Measurements from ENCODE around the gene SPACDR. TPM values are rescaled to one million over a fixed set of nuclear protein-coding genes. Genes with fewer than 3 reads are reported as not detected.

Gene SPACDR
- 0.36 TPM in 1 of 2 replicates, not detected in the other for total RNA-seq

- Histone ChIP-seq H3K4me2 (ENCODE audit: insufficient read depth, low read length) (no peak within 1 kb of the TSS), H3K9me3 (ENCODE audit: low read depth, low read length) (no peaks in the 10 kb centered on the region), H3K27me3 (ENCODE audit: insufficient read depth, low read length) (no peaks in the 10 kb centered on the region), H3K4me1 (ENCODE audit: insufficient read depth, low read length) (no peaks in the 10 kb centered on the region), H3K79me2 (ENCODE audit: insufficient read depth, low read length) (peaks cover 4% of the 10 kb centered on the region), H3K36me3 (ENCODE audit: insufficient read depth, low read length) (peaks cover 5% of the 10 kb centered on the region), H3K4me3 (ENCODE audit: insufficient read depth, low read length) (no peak within 1 kb of the TSS), H4K20me1 (ENCODE audit: insufficient read depth, low read length) (peaks cover 2% of the 10 kb centered on the region), H2AFZ (ENCODE audit: low read length) (no peak within 1 kb of the TSS), H3K27ac (ENCODE audit: low read depth, low read length) (no peak within 1 kb of the TSS)
- TF ChIP-seq CTCF (IDR thresholded peaks at IDR 0.05; ENCODE audit: extremely low read depth, low read depth, low read length): no peak
- DNase-seq (ENCODE audit: insufficient read length, low spot score, missing footprints): peak; percentile 77
Observed at GRCh38 chr7:100464210-100464660, at the start of gene SPACDR. Gene SPACDR, minus strand, starts transcription at chr7:100464260. Its CDS starts 235 bp downstream, at chr7:100464025.

GRCh38 chr7:100513212-100513810 lies 49.3 kb upstream of the SPACDR start:
- Histone ChIP-seq H3K4me2 (ENCODE audit: insufficient read depth, low read length) (no peak overlapping the region), H3K27ac (ENCODE audit: low read depth, low read length) (no peak overlapping the region), H3K4me1 (ENCODE audit: insufficient read depth, low read length) (peaks cover 12% of the 10 kb centered on the region), H3K4me3 (ENCODE audit: insufficient read depth, low read length) (no peak overlapping the region), H4K20me1 (ENCODE audit: insufficient read depth, low read length) (no peaks in the 10 kb centered on the region), H3K79me2 (ENCODE audit: insufficient read depth, low read length) (no peaks in the 10 kb centered on the region), H2AFZ (ENCODE audit: low read length) (no peak overlapping the region), H3K27me3 (ENCODE audit: insufficient read depth, low read length) (no peaks in the 10 kb centered on the region), H3K36me3 (ENCODE audit: insufficient read depth, low read length) (no peaks in the 10 kb centered on the region), H3K9me3 (ENCODE audit: low read depth, low read length) (no peaks in the 10 kb centered on the region)
- TF ChIP-seq CTCF (IDR thresholded peaks at IDR 0.05; ENCODE audit: extremely low read depth, low read depth, low read length): no peak
- no peak for DNase-seq (ENCODE audit: insufficient read length, low spot score, missing footprints)

GRCh38 chr7:100510437-100511239 lies 46.6 kb upstream of the SPACDR start:
- no peak overlapping the region for H2AFZ ChIP-seq (ENCODE audit: low read length)
- H3K27ac ChIP-seq (ENCODE audit: low read depth, low read length): no peak overlapping the region
- no peak for TF ChIP-seq CTCF (IDR thresholded peaks at IDR 0.05; ENCODE audit: extremely low read depth, low read depth, low read length)
- H3K9me3 ChIP-seq (ENCODE audit: low read depth, low read length): no peaks in the 10 kb centered on the region
- no peaks in the 10 kb centered on the region for H3K36me3 ChIP-seq (ENCODE audit: insufficient read depth, low read length)
- peaks cover 8% of the 10 kb centered on the region for H3K4me1 ChIP-seq (ENCODE audit: insufficient read depth, low read length)
- no peaks in the 10 kb centered on the region for H3K27me3 ChIP-seq (ENCODE audit: insufficient read depth, low read length)
- no peaks in the 10 kb centered on the region for H4K20me1 ChIP-seq (ENCODE audit: insufficient read depth, low read length)
- H3K79me2 ChIP-seq (ENCODE audit: insufficient read depth, low read length): no peaks in the 10 kb centered on the region
- DNase-seq (ENCODE audit: insufficient read length, low spot score, missing footprints): peak; percentile 6
- no peak overlapping the region for H3K4me3 ChIP-seq (ENCODE audit: insufficient read depth, low read length)
- no peak overlapping the region for H3K4me2 ChIP-seq (ENCODE audit: insufficient read depth, low read length)

- peak overlapping the region; percentile 25 for H2AFZ ChIP-seq (ENCODE audit: low read length)
Observed at GRCh38 chr7:100509231-100509630, 45.2 kb upstream of the SPACDR start.

More at GRCh38 chr7:100509231-100509630, 45.2 kb upstream of the SPACDR start:
- no peaks in the 10 kb centered on the region for H4K20me1 ChIP-seq (ENCODE audit: insufficient read depth, low read length)
- no peak overlapping the region for H3K27ac ChIP-seq (ENCODE audit: low read depth, low read length)
- peak overlapping the region; percentile 1 for H3K4me2 ChIP-seq (ENCODE audit: insufficient read depth, low read length)
- no peaks in the 10 kb centered on the region for H3K36me3 ChIP-seq (ENCODE audit: insufficient read depth, low read length)
- DNase-seq (ENCODE audit: insufficient read length, low spot score, missing footprints): peak; percentile 14
- no peaks in the 10 kb centered on the region for H3K4me1 ChIP-seq (ENCODE audit: insufficient read depth, low read length)
- no peaks in the 10 kb centered on the region for H3K27me3 ChIP-seq (ENCODE audit: insufficient read depth, low read length)
- no peaks in the 10 kb centered on the region for H3K79me2 ChIP-seq (ENCODE audit: insufficient read depth, low read length)
- H3K9me3 ChIP-seq (ENCODE audit: low read depth, low read length): no peaks in the 10 kb centered on the region
- TF ChIP-seq CTCF (IDR thresholded peaks at IDR 0.05; ENCODE audit: extremely low read depth, low read depth, low read length): no peak
- no peak overlapping the region for H3K4me3 ChIP-seq (ENCODE audit: insufficient read depth, low read length)
